IPS DF 4.7 (cell line): ENCODE measurements around the gene MFRP.
"Not testable (repeated sequence)": the region's sequence is repeated elsewhere in the genome, so short reads cannot be mapped to it uniquely, and the experiment has no call there.

Experiments
- DNase-seq: peaks from one replicate; pipeline ENCODE4 v3.0.0-alpha.2; 2013; ENCODE audit warnings: low spot score; ENCODE audit errors: extremely low read depth

The MFRP gene

GRCh38 chr11:119346605-119347004 lies at the start of gene MFRP:
Gene MFRP (minus strand): TSS chr11:119346705. CDS start chr11:119346513, 192 bp downstream.
- no peak for DNase-seq

- no peak for DNase-seq
Observed at GRCh38 chr11:119391275-119391674, 44.8 kb upstream of the MFRP start.

DNA sequence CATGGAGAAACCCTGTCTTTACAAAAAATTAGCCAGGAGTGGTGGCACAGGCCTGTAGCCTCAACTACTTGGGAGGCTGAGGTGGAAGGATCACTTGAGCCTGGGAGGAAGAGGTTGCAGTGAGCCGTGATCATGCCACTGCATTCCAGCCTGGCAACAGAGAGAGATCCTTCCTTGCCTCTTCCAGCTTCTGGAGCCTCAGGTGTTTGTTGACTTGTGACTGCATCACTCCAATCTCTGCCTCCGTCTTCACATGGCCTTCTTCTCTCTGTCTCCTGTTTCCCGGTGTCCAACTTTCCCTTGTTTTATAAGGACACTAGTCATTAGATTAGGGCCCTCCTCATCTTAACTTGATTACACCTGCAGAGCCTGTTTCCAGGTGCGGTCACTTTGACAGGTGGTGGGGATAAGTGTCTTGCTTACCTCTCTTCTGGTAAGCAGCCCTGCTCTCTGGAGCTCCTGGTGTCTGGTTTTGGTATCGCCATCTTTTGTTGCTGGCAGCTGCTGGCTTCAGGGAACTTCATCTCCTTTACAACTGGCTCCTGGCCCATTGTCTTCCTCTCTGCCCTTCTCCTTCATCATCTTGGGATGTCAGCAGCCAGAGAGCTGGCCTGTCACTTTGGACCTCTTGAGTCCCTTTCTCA lies 43.2 kb upstream of the MFRP start:
- DNase-seq: no peak

GRCh38 chr11:119388103-119388502 lies 41.6 kb upstream of the MFRP start:
- no peak for DNase-seq

GRCh38 chr11:119384332-119384731 lies 37.8 kb upstream of the MFRP start:
- no peak for DNase-seq

GRCh38 chr11:119382513-119382912 lies 36.0 kb upstream of the MFRP start:
- not testable (repeated sequence) for DNase-seq

- no peak for DNase-seq
Observed at GRCh38 chr11:119382101-119382500, 35.6 kb upstream of the MFRP start.

DNA sequence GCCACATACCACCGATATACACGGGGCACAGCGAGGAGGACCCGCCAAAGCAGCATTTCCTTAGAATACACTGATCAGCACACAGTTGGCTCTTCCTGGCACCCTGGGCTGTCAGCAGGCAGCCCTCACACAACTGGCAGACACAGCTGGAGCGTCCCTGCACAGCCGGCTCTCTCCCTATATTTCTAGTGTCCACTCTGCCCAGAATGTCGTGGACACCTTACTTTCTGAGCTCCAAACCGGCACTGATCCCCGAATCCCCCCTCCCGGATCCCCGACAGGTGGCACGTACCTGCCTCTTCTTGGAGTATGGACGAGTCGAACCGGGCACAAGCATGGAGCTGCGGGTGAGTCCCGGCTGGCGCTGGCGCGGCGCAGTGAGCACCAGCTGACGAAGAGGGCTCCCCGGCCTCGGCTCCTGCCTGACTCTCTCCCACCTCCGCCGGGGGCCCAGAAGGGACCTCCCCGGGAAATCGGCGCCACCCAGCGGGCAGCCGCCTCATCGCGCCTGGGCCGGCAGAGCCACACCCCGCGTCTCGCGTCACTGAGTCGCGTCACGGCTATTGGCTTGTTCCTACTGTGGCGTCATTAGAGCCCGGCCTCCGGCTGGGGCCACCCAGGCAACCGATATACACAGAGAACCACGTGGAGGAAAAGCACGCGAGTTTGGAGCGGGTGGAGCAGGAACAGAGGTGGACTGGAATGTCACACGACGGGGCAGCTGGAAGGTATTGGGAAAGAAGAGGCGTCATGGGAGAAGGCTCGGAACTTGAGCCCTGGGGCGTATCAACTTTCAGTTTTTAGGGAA lies 34.9 kb upstream of the MFRP start, which contains the start of gene USP2:
Gene USP2 (minus strand): TSS at position 510 of the 808 bp plus-strand sequence. CDS start 8,210 bp downstream, outside the sequence.
- peak; percentile 78 for DNase-seq

DNA sequence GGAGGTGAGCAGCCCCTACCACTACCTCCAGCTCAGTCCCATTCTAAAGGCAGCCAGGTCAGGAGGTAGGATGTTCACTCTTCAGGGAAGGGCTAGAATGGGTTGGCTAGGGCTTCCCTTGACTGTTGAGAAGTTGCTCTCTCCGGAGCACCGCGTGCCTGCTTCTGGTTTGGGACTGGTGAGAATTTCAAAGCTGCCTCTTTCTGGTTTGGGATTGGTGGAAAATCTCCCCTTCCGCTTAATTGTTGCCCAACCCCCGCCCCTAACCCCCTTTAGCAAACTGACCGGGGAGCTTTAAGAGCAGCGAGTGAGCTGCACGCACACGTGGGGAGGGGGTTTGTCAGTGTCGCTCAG lies 34.3 kb upstream of the MFRP start:
- DNase-seq: no peak

GRCh38 chr11:119380160-119380826 lies 33.8 kb upstream of the MFRP start:
- no peak for DNase-seq

- DNase-seq: no peak
Observed at GRCh38 chr11:119378851-119379465, 32.5 kb upstream of the MFRP start.

DNA sequence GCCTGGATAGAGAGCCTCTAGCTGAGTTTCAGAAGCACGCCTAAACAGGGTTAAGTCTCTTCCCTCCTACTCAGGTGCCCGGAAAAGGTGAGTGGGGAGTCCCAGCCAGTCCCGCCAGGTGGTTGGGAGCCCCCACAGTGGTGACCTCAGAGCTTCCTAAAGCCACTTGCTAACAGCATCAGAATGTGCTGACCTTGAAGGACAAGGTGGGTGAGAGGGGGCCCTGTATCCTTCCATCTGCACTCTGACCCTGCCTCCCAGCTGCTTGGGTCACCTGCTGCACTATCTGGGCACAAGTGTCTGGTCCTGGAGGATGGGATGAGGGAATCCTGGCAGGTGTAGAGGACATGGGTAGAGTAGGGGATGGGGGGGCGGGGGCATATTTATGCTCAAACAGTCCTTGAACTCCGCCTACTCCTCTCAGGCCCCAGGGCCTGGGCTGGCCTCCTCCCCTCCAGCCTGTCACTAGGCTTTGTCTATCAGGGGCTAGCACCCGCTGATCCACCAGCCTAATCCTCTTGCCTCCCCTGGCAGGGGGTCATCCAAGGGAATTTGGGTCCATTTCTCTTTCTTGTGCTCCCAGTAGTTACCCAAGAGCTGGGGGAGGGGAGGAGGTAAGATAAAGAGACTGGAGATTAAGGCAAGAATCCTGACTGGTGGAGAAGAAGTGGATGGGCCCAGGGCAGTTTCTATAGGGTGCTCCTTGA lies 31.6 kb upstream of the MFRP start:
- no peak for DNase-seq

GRCh38 chr11:119377112-119377901 lies 30.8 kb upstream of the MFRP start:
- DNase-seq: no peak

GRCh38 chr11:119376197-119376847 lies 29.8 kb upstream of the MFRP start:
- no peak for DNase-seq

DNA sequence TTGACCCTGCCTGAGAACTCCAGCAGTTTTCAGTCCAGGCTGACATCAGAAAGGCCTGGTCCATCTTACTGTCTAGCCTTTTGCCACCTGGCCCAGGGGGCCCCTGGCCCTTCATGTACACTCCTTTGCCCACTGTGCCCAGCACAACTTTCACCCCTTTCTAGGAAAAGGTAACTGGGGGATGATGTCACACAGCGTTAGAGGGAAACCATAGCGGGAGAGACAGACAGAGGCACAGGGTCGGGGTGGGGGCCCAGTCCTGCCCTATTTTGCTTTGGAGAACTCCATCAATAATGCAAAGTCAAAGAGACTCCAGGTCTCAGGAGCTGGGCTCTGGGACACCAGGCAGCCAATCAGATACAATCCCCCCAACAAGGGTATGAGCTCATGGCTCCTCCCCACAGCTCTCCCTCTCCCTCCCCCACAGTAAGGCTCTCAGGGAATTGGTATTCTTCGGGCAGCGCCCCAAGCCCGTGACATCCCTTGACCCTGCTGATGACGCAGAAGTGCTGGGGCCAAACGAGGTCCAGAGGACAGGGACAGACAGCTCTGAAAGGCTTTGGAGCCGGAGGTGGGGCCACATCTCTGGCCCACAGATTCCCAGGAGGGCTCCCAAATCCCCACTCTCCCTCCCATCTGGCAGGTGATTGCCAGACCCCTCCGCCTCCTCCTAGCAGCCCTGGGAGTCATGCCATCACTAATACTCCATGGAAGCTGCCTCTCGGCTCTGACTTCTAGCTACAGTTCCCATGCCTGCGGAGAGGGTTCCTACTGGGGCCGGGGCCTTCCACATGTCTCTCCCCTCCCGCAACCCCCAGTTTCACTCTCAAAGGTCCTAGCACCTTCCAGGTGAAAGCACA lies 29.1 kb upstream of the MFRP start:
- no peak for DNase-seq

GRCh38 chr11:119374632-119375336 lies 28.3 kb upstream of the MFRP start:
- DNase-seq: no peak

GRCh38 chr11:119373921-119374631 lies 27.6 kb upstream of the MFRP start:
- no peak for DNase-seq
